ENCODE results near the gene SMAD2. TPM values are rescaled to one million over a fixed set of nuclear protein-coding genes. Genes with fewer than 3 reads are reported as not detected.

The SMAD2 gene
- total RNA-seq, 1 donor from 2014 or later: 51.5 TPM

DNA sequence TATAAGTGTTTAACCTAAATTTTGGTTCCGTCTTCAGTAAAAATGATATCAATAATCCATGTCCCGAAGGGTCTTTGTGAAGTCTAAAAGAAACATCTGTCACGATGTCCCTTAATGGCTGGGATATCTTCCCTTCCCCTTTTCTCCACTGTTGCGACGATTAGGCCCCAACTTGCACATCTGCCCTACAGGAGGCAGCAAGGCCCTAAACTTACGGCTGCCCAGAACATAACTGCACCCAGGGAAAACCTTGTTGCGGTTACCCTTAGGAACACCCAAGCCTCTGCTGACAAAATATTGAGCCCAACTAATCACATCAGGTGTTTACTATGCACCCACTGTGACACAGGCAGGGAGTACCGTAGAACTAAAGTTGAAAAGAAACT lies 1.3 kb upstream of the SMAD2 start:
- peak; percentile 62 for DNase-seq

- peak; percentile 97 for DNase-seq
Measured at GRCh38 chr18:47930931-47931717, 665 bp upstream of the SMAD2 start.

GRCh38 chr18:47929681-47930198 lies 719 bp downstream of the SMAD2 start:
- DNase-seq: peak; percentile 56

DNA sequence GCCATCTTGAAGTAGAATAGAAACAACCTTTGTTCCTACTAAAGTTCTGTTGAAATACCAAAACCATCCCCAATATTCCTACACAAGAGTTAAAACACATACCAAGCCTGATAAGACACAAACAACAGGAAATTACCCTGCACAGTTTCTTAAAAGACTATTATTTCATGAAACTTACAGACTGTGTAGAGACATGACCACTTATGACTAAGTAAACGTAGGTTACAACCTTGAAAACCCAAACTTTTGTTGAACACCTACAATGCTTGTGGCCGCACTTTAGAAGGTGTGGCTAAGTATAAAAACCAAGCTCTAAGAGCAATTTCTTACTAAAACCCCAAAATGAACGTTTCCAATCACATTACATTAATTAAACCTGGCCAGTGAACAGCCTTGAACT lies 2.0 kb downstream of the SMAD2 start:
- no peak for DNase-seq

- no peak for DNase-seq
Measured at GRCh38 chr18:47926101-47926850, 4.2 kb downstream of the SMAD2 start.

- DNase-seq: no peak
Measured at GRCh38 chr18:47919916-47920315, 10.5 kb downstream of the SMAD2 start.

DNA sequence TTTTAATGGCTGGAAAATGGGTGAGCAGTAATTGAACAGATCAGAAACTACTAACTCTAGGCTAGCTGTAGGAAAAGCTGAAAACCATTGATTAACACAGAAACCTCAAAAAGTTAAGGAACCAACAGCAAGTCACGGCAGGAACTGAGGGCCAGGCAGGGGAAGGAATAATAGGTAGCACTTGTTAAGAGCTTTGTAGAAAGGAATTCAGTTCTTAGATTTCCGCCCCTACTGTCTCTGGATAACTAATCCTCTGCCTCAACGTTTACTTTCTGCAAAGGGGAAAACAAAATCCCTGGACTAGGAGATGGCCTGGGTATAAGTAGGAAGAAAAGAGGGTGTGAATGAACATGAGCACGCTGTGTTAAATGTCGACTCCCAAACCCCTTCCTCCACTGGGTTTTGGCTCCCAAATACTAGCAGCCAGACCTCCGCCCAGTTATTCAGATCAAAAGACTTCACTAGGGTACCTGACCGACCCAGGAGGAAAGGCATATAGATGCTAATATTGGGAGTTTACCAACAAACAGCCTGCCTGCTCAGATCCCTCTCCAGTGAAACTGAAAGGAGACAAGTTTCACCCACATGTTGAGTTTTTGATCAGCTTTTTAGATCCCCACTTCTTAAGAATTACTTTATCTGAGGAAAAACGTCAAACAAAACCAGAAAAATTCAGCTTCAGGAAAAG lies 12.4 kb downstream of the SMAD2 start:
- DNase-seq: no peak

DNA sequence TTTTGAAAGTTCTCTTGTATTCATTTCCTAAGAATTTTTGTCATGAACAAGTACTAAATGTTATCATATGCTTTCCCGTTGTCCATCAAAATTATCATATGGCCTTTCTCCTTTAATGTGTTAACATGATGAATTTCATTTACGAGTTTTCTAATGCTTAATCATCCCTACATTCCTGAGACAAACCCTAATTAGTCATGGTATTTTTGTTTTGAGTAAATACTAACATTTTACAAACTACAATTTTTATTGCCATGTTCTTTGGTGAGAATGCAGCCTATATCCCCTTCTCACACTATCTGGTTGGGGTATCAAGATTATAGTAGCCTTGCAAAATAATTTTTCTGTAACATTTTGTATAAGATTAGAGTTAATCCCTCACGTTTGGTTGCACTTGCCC lies 14.5 kb downstream of the SMAD2 start:
- no peak for DNase-seq

DNA sequence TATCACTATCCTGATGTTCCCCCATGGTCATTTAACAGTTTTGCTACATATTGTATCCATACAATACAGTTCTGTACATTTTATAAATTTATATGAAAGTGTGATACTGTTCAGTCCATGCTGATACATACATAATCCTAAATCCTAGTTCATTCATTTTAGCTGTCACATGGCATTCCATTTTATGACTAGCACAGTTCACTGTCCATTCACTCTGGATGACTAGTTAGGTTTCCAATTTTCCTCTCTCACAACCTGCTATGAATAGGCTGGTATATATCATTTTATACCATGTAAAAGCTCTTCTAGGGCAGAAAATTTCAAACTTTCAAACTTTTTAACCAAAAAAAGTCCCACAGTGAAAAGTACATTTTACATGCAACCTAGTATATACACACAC lies 15.2 kb downstream of the SMAD2 start:
- no peak for DNase-seq

- DNase-seq: no peak
Measured at GRCh38 chr18:47912794-47913585, 17.5 kb downstream of the SMAD2 start.

DNA sequence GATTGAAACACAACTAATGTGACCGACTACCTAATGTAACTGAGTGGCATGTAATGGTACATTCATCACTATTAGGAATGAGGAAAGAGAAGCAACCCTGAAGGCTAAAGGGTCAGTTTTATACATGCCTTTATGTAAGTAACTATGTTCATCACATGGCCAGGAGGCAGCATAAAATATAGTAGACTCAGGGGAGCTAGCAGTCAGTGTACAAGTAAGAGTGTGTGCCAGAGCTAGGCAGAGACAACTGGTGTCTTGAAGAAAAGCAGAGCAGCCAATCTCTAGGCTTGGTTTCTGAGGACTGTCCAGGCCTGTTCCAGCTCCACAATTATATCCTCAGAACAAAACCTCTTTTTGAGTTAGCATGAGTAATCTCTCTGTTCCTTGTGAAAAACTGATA lies 18.1 kb downstream of the SMAD2 start:
- DNase-seq: no peak

DNA sequence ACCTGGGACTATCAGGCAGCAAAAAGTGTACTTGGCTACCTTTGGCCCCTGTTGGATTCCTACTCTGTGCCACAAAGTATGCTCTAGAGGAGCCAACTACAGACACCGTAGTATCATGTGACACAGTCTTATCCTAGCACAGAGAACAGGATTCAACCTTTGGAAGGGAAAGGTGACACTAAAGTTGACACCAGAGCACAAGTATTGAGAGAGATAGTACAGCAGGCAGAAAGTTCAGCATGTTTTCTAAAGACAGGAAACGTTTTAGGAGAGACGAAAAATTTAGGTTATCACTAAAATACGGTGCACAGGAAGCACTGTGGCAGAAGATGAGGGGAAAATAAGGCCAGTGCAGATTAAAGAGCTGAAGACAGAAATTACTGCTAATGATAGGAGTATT lies 18.6 kb downstream of the SMAD2 start:
- no peak for DNase-seq

DNA sequence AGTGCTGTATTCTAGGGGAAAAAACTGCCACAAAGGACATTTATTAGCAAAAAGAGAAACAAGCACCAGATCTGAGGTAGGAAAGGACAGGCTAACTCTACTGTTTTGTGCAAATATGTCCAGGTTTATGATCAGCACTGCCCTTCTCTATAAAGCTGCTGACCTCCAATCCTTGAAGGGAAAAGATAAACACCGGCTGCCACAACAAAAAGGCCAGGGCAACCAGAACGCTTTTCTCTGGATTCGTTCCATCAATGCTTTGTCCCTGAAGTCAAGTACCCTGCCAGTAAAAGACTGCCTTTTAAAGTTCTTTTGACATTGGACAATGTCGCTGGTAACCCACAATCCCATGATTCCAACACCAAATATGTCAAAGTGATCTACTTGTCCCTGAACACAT lies 21.0 kb downstream of the SMAD2 start:
- DNase-seq: no peak

DNA sequence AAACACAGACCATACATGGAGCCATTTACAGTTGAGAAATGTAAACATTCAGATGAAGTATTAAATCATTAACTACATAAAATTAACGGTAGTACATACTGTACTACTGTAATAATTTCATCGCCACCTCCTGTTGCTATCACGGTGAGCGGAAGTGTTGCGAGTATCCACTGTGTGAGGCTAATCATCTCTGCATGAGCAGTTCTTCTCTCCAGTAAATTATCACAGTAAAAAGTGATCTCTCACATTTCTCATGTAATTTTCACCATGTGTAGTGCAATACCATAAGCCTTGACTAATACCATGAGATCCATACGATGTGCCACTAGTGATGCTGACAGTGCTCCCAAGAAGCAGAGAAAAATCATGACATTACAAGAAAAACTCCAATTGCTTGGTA lies 21.9 kb downstream of the SMAD2 start:
- no peak for DNase-seq

DNA sequence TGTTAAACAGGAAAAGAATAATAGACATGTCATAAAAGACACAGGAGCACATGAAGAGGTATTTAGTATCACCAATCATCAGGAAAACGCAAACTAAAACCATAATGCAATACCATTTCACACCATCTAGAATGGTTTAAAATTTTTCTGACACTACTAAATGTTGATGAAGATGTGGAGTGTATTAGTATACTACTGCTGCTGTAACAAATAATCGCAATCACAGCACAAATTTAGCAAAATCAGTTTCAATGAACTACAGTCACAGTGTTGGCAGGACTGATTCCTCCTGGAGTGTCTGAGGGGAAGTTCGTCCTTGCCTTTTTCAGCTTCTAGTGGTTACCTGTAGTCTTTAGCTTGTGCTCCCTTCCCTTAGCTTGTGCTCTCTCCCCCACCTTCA lies 24.1 kb downstream of the SMAD2 start:
- DNase-seq: no peak

DNA sequence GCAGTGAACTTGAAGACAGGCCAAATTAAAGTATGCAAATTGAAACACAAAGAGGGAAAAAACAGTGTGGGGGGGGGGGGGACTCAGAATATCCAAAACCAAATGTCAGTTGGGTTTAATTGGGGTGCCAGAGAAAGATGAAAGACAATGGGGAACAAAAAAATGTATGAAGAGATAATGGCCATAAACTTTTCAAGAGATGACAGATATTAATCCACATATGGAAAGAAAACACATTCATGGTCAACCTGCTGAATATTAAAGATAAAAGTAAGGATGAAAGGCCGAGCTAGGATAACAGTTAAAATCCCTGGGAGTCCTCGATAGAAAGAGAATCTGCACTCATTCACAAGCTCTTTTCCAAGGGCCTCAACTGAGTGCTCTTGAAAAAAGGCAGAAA lies 26.6 kb downstream of the SMAD2 start:
- DNase-seq: no peak

GRCh38 chr18:47901624-47902362 lies 28.7 kb downstream of the SMAD2 start:
- no peak for DNase-seq

DNA sequence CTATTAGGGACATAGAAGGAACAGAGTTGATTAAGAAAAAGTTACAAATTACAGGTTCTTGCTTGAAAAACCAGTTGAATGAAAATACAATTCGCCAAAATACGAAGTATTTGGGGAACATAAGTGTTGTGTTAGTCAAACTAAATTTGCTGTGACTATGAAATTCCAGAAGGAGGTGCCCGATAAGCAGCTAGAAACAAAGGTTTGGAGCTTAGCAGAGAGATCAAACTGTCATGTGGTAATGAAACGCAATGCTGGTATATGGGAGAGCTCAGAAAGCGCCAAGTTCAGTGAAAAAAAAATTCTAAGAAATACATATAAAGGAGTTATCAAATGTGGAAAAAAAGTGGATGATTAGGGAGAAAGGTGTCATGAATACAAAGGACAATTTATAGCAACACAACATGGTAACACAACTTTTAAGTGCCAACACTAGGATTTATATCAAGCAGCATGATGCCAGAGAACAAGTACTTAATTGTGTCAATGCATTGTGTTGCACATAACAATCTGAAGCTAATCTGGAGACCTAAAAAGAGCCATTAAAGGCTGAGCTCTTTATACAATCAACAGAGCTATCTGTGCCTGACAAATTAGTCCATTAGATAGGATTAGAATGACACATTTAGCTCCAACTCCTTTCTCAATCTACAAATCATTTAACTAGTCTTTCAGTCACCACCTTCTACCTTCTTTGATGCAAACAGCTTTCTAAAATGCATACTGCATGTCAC lies 31.2 kb downstream of the SMAD2 start:
- DNase-seq: no peak

- no peak for DNase-seq
Measured at GRCh38 chr18:47898696-47899095, 31.8 kb downstream of the SMAD2 start.

DNA sequence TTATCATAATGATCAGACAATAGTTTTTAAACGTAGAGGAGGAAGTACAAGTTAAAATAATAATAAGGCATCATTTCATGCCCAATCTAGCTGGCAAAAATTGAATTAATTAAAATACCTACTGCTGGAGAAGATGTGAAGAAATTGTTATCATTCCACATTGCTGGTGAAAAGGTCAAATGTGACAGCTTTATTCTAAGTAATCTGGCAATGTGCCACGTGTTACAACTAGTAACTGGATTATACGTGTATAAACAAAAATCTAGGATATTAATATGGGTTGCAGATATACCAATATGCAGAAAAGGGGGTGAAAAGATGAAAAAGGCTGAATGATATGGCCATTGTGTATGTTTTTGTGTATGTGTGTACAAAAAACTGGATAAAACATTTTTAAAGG lies 32.4 kb downstream of the SMAD2 start:
- no peak for DNase-seq

Measured in skin of body (tissue), 2 donors.